ENCODE measurements around the gene PCDHB9. TPM values are rescaled to one million over a fixed set of nuclear protein-coding genes. Genes with fewer than 3 reads are reported as not detected.
"Not testable (repeated sequence)": the region's sequence is repeated elsewhere in the genome, so short reads cannot be mapped to it uniquely, and the experiment has no call there.

The PCDHB9 gene
- total RNA-seq, 1 donor, result 1.8 TPM

DNA sequence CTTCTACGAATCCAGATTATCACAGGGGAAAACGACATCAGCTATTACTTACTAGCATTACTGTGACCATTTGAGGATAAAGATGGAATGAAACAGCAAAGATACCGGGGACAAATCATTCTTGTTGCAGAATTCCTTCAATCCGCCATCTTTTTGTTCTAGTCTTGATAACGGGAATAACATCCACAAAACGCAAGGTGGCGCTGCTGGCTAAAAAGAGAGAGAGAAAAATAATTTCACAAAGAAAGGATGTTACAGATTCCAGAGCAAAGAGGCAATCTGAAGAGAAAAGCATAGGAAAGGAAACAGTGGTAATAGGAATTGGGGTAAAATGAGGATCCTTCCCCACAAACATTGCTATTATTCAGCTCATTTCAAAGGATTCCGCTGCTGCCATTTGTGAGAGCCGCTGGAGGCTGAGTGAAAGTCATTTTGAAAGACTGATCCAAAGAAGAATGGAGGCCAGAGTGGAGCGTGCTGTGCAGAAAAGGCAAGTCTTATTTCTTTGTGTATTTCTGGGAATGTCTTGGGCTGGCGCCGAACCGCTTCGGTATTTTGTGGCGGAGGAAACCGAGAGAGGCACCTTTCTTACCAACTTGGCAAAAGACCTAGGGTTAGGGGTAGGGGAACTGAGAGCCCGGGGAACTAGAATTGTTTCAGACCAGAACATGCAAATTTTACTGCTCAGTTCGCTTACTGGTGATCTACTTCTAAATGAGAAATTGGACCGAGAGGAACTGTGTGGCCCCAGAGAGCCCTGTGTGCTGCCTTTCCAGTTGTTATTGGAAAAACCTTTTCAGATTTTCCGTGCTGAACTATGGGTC, 14.4 kb upstream of the PCDHB9 start, which contains the start of gene PCDHB7:
TSS of gene PCDHB7 (plus strand) at position 264 of the 824 bp plus-strand sequence. CDS start at position 456, 192 bp downstream.
- Histone ChIP-seq H3K4me2 (ENCODE audit: insufficient read depth, low read length) (peak within 1 kb of the TSS; percentile 37), H2AFZ (ENCODE audit: low read length) (peak within 1 kb of the TSS; percentile 39), H3K27ac (ENCODE audit: low read depth, low read length) (no peak within 1 kb of the TSS), H3K79me2 (ENCODE audit: insufficient read depth, low read length) (no peaks in the 10 kb centered on the region), H4K20me1 (ENCODE audit: insufficient read depth, low read length) (no peaks in the 10 kb centered on the region), H3K4me3 (ENCODE audit: insufficient read depth, low read length) (peak within 1 kb of the TSS; percentile 11), H3K27me3 (ENCODE audit: insufficient read depth, low read length) (no peaks in the 10 kb centered on the region), H3K9me3 (ENCODE audit: low read depth, low read length) (no peaks in the 10 kb centered on the region), H3K36me3 (ENCODE audit: insufficient read depth, low read length) (no peaks in the 10 kb centered on the region), H3K4me1 (ENCODE audit: insufficient read depth, low read length) (no peaks in the 10 kb centered on the region)
- peak; percentile 71 for DNase-seq (ENCODE audit: insufficient read length, low spot score, missing footprints)
- TF ChIP-seq, protein P1, sequence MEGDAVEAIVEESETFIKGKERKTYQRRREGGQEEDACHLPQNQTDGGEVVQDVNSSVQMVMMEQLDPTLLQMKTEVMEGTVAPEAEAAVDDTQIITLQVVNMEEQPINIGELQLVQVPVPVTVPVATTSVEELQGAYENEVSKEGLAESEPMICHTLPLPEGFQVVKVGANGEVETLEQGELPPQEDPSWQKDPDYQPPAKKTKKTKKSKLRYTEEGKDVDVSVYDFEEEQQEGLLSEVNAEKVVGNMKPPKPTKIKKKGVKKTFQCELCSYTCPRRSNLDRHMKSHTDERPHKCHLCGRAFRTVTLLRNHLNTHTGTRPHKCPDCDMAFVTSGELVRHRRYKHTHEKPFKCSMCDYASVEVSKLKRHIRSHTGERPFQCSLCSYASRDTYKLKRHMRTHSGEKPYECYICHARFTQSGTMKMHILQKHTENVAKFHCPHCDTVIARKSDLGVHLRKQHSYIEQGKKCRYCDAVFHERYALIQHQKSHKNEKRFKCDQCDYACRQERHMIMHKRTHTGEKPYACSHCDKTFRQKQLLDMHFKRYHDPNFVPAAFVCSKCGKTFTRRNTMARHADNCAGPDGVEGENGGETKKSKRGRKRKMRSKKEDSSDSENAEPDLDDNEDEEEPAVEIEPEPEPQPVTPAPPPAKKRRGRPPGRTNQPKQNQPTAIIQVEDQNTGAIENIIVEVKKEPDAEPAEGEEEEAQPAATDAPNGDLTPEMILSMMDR (IDR thresholded peaks at IDR 0.05; ENCODE audit: extremely low read depth, low read depth, low read length), result peak; percentile 61

DNA sequence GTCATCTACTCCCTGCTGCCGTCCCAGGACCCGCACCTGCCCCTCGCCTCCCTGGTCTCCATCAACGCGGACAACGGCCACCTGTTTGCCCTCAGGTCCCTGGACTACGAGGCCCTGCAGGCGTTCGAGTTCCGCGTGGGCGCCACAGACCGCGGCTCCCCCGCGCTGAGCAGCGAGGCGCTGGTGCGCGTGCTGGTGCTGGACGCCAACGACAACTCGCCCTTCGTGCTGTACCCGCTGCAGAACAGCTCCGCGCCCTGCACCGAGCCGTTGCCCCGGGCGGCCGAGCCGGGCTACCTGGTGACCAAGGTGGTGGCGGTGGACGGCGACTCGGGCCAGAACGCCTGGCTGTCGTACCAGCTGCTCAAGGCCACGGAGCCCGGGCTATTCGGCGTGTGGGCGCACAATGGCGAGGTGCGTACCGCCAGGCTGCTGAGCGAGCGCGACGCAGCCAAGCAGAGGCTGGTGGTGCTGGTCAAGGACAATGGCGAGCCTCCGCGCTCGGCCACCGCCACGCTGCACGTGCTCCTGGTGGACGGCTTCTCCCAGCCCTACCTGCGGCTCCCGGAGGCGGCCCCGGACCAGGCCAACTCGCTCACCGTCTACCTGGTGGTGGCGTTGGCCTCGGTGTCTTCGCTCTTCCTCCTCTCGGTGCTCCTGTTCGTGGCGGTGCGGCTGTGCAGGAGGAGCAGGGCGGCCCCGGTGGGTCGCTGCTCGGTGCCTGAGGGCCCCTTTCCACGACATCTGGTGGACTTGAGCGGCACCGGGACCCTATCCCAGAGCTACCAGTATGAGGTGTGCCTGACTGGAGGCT, 12.5 kb upstream of the PCDHB9 start:
- H3K4me2 ChIP-seq (ENCODE audit: insufficient read depth, low read length); H2AFZ ChIP-seq (ENCODE audit: low read length); H3K9me3 ChIP-seq (ENCODE audit: low read depth, low read length); H3K27me3 ChIP-seq (ENCODE audit: insufficient read depth, low read length); H4K20me1 ChIP-seq (ENCODE audit: insufficient read depth, low read length); H3K4me3 ChIP-seq (ENCODE audit: insufficient read depth, low read length); H3K27ac ChIP-seq (ENCODE audit: low read depth, low read length); H3K36me3 ChIP-seq (ENCODE audit: insufficient read depth, low read length); H3K79me2 ChIP-seq (ENCODE audit: insufficient read depth, low read length); H3K4me1 ChIP-seq (ENCODE audit: insufficient read depth, low read length); DNase-seq (ENCODE audit: insufficient read length, low spot score, missing footprints): not testable (repeated sequence)

DNA sequence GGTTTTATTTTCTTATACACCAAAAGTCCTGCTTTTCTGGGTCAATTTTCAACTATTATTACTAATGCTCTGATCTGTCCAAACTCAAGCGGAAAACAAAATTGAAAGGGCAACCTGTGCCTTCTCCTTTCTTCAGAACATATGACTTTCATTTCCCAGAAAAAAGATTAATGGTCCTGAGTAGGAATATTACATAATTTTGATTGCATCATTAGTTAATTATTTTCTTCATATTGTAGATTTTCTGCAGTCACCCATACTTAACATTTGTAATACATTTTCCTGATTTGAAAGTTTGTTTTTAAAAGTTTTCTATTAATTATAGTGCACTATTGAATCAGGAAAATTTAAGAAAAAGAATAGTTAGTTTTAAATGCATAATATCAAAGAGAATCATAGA, 11.0 kb upstream of the PCDHB9 start:
- no peak overlapping the region for H3K4me3 ChIP-seq (ENCODE audit: insufficient read depth, low read length)
- H3K27me3 ChIP-seq (ENCODE audit: insufficient read depth, low read length), result no peaks in the 10 kb centered on the region
- no peak overlapping the region for H3K4me2 ChIP-seq (ENCODE audit: insufficient read depth, low read length)
- no peaks in the 10 kb centered on the region for H3K9me3 ChIP-seq (ENCODE audit: low read depth, low read length)
- no peaks in the 10 kb centered on the region for H3K79me2 ChIP-seq (ENCODE audit: insufficient read depth, low read length)
- H4K20me1 ChIP-seq (ENCODE audit: insufficient read depth, low read length), result no peaks in the 10 kb centered on the region
- no peaks in the 10 kb centered on the region for H3K36me3 ChIP-seq (ENCODE audit: insufficient read depth, low read length)
- no peak overlapping the region for H2AFZ ChIP-seq (ENCODE audit: low read length)
- no peak for DNase-seq (ENCODE audit: insufficient read length, low spot score, missing footprints)
- TF ChIP-seq, protein P1 (IDR thresholded peaks at IDR 0.05; ENCODE audit: extremely low read depth, low read depth, low read length), result no peak
- H3K4me1 ChIP-seq (ENCODE audit: insufficient read depth, low read length), result no peaks in the 10 kb centered on the region
- no peak overlapping the region for H3K27ac ChIP-seq (ENCODE audit: low read depth, low read length)

DNA sequence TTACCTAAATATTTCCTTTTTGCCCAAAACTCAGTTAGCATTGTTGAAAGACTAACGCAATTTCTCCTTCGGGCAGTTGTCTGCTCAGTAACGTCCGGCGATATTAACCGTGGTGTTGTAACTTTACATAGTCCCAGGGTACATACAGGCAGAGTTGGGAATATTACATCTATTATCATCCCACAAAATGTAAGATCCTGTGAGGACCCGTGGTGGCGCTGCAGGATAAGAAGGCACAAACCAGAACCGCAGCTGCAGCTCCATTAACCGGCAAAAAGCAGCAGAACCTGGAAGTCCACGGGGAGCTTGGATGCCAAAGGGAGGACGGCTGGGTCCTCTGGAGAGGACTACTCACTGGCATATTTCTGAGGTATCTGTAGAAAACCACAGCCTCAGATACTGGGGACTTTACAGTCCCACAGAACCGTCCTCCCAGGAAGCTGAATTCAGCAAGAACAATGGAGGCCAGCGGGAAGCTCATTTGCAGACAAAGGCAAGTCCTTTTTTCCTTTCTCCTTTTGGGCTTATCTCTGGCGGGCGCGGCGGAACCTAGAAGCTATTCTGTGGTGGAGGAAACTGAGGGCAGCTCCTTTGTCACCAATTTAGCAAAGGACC, 9.3 kb upstream of the PCDHB9 start, which contains the start of gene PCDHB8:
TSS of gene PCDHB8 (plus strand) at position 214 of the 615 bp plus-strand sequence. CDS start at position 459, 245 bp downstream.
- not testable (repeated sequence) for H3K4me1 ChIP-seq (ENCODE audit: insufficient read depth, low read length)

DNA sequence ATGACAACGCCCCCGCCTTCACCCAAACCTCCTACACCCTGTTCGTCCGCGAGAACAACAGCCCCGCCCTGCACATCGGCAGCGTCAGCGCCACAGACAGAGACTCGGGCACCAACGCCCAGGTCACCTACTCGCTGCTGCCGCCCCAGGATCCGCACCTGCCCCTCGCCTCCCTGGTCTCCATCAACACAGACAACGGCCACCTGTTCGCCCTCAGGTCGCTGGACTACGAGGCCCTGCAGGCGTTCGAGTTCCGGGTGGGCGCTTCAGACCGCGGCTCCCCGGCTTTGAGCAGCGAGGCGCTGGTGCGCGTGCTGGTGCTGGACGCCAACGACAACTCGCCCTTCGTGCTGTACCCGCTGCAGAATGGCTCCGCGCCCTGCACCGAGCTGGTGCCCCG, 7.6 kb upstream of the PCDHB9 start:
- H3K36me3 ChIP-seq (ENCODE audit: insufficient read depth, low read length); H4K20me1 ChIP-seq (ENCODE audit: insufficient read depth, low read length); H3K4me1 ChIP-seq (ENCODE audit: insufficient read depth, low read length); H2AFZ ChIP-seq (ENCODE audit: low read length); H3K4me2 ChIP-seq (ENCODE audit: insufficient read depth, low read length); H3K27me3 ChIP-seq (ENCODE audit: insufficient read depth, low read length); DNase-seq (ENCODE audit: insufficient read length, low spot score, missing footprints); H3K27ac ChIP-seq (ENCODE audit: low read depth, low read length); H3K79me2 ChIP-seq (ENCODE audit: insufficient read depth, low read length); H3K9me3 ChIP-seq (ENCODE audit: low read depth, low read length); H3K4me3 ChIP-seq (ENCODE audit: insufficient read depth, low read length): not testable (repeated sequence)

More for the DNA sequence above, 9.3 kb upstream of the PCDHB9 start, which contains the start of gene PCDHB8:
- not testable (repeated sequence) for H2AFZ ChIP-seq (ENCODE audit: low read length); H3K27ac ChIP-seq (ENCODE audit: low read depth, low read length); H3K36me3 ChIP-seq (ENCODE audit: insufficient read depth, low read length); H3K9me3 ChIP-seq (ENCODE audit: low read depth, low read length); H4K20me1 ChIP-seq (ENCODE audit: insufficient read depth, low read length); H3K27me3 ChIP-seq (ENCODE audit: insufficient read depth, low read length); H3K4me2 ChIP-seq (ENCODE audit: insufficient read depth, low read length); H3K79me2 ChIP-seq (ENCODE audit: insufficient read depth, low read length); DNase-seq (ENCODE audit: insufficient read length, low spot score, missing footprints); H3K4me3 ChIP-seq (ENCODE audit: insufficient read depth, low read length)
- TF ChIP-seq, protein P1 (IDR thresholded peaks at IDR 0.05; ENCODE audit: extremely low read depth, low read depth, low read length), result peak; percentile 17

DNA sequence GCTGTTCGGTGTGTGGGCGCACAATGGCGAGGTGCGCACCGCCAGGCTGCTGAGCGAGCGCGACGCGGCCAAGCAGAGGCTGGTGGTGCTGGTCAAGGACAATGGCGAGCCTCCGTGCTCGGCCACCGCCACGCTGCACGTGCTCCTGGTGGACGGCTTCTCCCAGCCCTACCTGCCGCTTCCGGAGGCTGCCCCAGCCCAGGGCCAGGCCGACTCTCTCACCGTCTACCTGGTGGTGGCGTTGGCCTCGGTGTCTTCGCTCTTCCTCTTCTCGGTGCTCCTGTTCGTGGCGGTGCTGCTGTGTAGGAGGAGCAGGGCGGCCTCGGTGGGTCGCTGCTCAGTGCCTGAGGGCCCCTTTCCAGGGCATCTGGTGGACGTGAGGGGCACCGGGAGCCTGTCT, 7.1 kb upstream of the PCDHB9 start:
- H3K4me2 ChIP-seq (ENCODE audit: insufficient read depth, low read length); H3K27me3 ChIP-seq (ENCODE audit: insufficient read depth, low read length); H3K4me1 ChIP-seq (ENCODE audit: insufficient read depth, low read length); H2AFZ ChIP-seq (ENCODE audit: low read length); H3K27ac ChIP-seq (ENCODE audit: low read depth, low read length); H4K20me1 ChIP-seq (ENCODE audit: insufficient read depth, low read length); DNase-seq (ENCODE audit: insufficient read length, low spot score, missing footprints); H3K36me3 ChIP-seq (ENCODE audit: insufficient read depth, low read length); H3K4me3 ChIP-seq (ENCODE audit: insufficient read depth, low read length); H3K79me2 ChIP-seq (ENCODE audit: insufficient read depth, low read length); H3K9me3 ChIP-seq (ENCODE audit: low read depth, low read length): not testable (repeated sequence)

Measured in osteoblast (primary cell).